HepG2 (cell line): ENCODE data around the gene VAMP2. TPM values are rescaled to one million over a fixed set of nuclear protein-coding genes. Genes with fewer than 3 reads are reported as not detected.
A peak's percentile ranks its signal among the peaks of the same experiment; 100 is the strongest.

Experiments used
- GABPA ChIP-seq, 2 experiments: IDR thresholded peaks; 2 replicates each; pipeline ENCODE4 v1.6.1; 2011 to 2016; ENCODE audit warnings: low read depth in 2 of 2, low read length in 1 of 2, missing biosample characterization in 1 of 2, missing genetic modification characterization in 1 of 2
- GABPB1 ChIP-seq: IDR thresholded peaks from 2 replicates; pipeline ENCODE4 v1.6.1; 2016; ENCODE audit warnings: mild to moderate bottlenecking, missing genetic modification reagents, moderate library complexity, missing compliant biosample characterization
- HDAC6 ChIP-seq: fragments of 200-600 bp; sonication (generic); IDR thresholded peaks from 2 replicates; pipeline ENCODE4 v1.7.0; 2017; ENCODE audit warnings: mild to moderate bottlenecking, antibody characterized with exemption, low read length, low read depth
- PCBP1 ChIP-seq: fragments of 200-400 bp; formaldehyde crosslinking; IDR thresholded peaks from 2 replicates; pipeline ENCODE4 v1.6.1; 2017; ENCODE audit warnings: mild to moderate bottlenecking, low read depth, low read length, borderline replicate concordance
- PHB2 ChIP-seq: fragments of 450-650 bp; IDR thresholded peaks from 2 replicates; pipeline ENCODE4 v1.6.1; 2018; ENCODE audit not compliant: partially characterized antibody
- SOX13 ChIP-seq, 3 experiments: fragments of 450-650 bp in 1 of 3; sonication (generic) in 1 of 3; formaldehyde crosslinking in 1 of 3; IDR thresholded peaks in 2 of 3; conservative IDR thresholded peaks in 1 of 3; 2 replicates each; pipeline versions ENCODE4 v1.5.0 to v1.6.1; 2016 to 2020; ENCODE audit warnings: antibody characterized with exemption in 1 of 3, mild to moderate bottlenecking in 1 of 3, missing compliant biosample characterization in 1 of 3, missing genetic modification reagents in 1 of 3, moderate library complexity in 1 of 3
- TBX2 ChIP-seq: sonication (generic); formaldehyde crosslinking; IDR thresholded peaks from 2 replicates; pipeline ENCODE4 v1.5.0; 2020; ENCODE audit warnings: missing genetic modification reagents, mild to moderate bottlenecking, borderline replicate concordance
- ZFX ChIP-seq: sonication (generic); formaldehyde crosslinking; IDR thresholded peaks from 2 replicates; pipeline ENCODE4 v1.4.0; 2020; ENCODE audit warnings: mild to moderate bottlenecking, low read depth, missing genetic modification reagents, moderate library complexity
- ZNF124 ChIP-seq: sonication (generic); formaldehyde crosslinking; IDR thresholded peaks from 2 replicates; pipeline ENCODE4 v1.4.0; 2020; ENCODE audit warnings: missing genetic modification reagents
- ZNF296 ChIP-seq: sonication (generic); formaldehyde crosslinking; conservative IDR thresholded peaks from 2 replicates; pipeline ENCODE4 v1.5.0; 2020; ENCODE audit warnings: mild to moderate bottlenecking, missing genetic modification reagents
- ZNF430 ChIP-seq: sonication (generic); formaldehyde crosslinking; IDR thresholded peaks from 2 replicates; pipeline ENCODE4 v1.9.0; 2021; ENCODE audit warnings: mild to moderate bottlenecking, missing genetic modification reagents
- polyA plus RNA-seq, 8 experiments: library from polyadenylated mRNA; depleted of rRNA in 3 of 8; stranded (reverse) in 7 of 8; unstranded in 1 of 8; fragments of >200 nt; fragmentation: Illumina TruSeq in 4 of 8; extraction: Trizol in 4 of 8; gene quantifications; 2 replicates each; pipeline versions ENCODE4 v1.2.1 to v1.2.3, GENCODE V29; 2011 to 2016; ENCODE audit warnings: low read depth in 4 of 8, missing spikeins in 1 of 8, mixed read lengths in 1 of 8; ENCODE audit not compliant: insufficient read depth in 1 of 8
- total RNA-seq, 5 experiments: library from RNA; depleted of rRNA; stranded (reverse); fragments of >200 nt; fragmentation: Illumina TruSeq; extraction: Trizol; gene quantifications; 2 replicates each; pipeline ENCODE4 v1.2.3, GENCODE V29; 2016; ENCODE audit warnings: low read depth in 1 of 5
- TF ChIP-seq, protein P1 (sequence below): sonication (generic); formaldehyde crosslinking; conservative IDR thresholded peaks from 2 replicates; pipeline ENCODE4 v1.8.0; 2022; ENCODE audit warnings: missing genetic modification reagents
- TF ChIP-seq, protein P2 (sequence below): sonication (generic); formaldehyde crosslinking; IDR thresholded peaks from 2 replicates; pipeline ENCODE4 v1.8.1; 2022; ENCODE audit warnings: low read depth, mild to moderate bottlenecking, missing genetic modification reagents
- TF ChIP-seq, protein P3 (sequence below): sonication (generic); formaldehyde crosslinking; IDR thresholded peaks from 2 replicates; pipeline ENCODE4 v1.4.0; 2020; ENCODE audit warnings: mild to moderate bottlenecking, missing genetic modification reagents
- TF ChIP-seq, protein P4 (sequence below): sonication (generic); formaldehyde crosslinking; IDR thresholded peaks from 2 replicates; pipeline ENCODE4 v1.5.0; 2020; ENCODE audit warnings: mild to moderate bottlenecking, missing genetic modification reagents, moderate library complexity
- TF ChIP-seq, protein P5 (sequence below): sonication (generic); formaldehyde crosslinking; IDR thresholded peaks from 2 replicates; pipeline ENCODE4 v1.5.0; 2020; ENCODE audit warnings: mild to moderate bottlenecking, missing genetic modification reagents

Gene VAMP2
- total and polyA plus RNA-seq, 2 of the 13 experiments (the other 11 are each of a cell fraction or from before 2014, with no cell fraction given) = 3.9 to 17.2 TPM

DNA sequence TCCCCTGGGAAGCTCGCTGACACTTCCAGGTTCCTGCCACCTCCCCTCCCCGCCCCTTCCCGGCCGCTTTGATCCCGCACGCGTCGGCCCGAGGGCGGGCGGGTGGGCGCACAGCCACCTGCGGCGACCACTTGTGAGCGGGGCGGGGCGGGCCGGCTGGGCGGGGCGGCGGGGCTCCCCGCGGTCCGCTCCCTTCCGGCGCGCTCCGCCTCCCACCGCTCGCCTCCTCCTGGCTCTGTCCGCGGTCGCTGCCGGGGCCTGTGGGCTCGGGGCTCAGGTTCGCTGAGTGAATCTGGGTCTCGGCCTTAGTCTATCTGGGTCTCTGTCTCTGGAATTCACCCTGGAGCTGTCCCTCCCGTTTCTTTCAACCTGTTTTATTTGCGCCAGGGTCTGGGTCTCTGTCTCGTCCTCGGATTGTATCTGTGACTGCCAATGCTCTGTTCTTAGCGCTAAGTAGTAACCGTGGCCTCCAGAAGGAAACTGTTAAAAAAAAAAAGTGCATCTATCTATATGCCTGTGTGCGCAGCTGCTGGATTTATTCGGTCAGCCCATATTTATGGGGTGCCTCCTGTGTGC is 36.2 kb downstream of the VAMP2 start (continued):
- TF ChIP-seq, protein P1, sequence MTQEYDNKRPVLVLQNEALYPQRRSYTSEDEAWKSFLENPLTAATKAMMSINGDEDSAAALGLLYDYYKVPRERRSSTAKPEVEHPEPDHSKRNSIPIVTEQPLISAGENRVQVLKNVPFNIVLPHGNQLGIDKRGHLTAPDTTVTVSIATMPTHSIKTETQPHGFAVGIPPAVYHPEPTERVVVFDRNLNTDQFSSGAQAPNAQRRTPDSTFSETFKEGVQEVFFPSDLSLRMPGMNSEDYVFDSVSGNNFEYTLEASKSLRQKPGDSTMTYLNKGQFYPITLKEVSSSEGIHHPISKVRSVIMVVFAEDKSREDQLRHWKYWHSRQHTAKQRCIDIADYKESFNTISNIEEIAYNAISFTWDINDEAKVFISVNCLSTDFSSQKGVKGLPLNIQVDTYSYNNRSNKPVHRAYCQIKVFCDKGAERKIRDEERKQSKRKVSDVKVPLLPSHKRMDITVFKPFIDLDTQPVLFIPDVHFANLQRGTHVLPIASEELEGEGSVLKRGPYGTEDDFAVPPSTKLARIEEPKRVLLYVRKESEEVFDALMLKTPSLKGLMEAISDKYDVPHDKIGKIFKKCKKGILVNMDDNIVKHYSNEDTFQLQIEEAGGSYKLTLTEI (CRISPR knock-in tag) = no peak
- TF ChIP-seq ZFX (CRISPR knock-in tag) (peak; percentile 28), GABPA (IDR thresholded peaks at IDR 0.05; ENCODE audit: low read depth, low read length) (no peak; the same call in 1 of the 2 replicates), GABPA (CRISPR knock-in tag; IDR thresholded peaks at IDR 0.05; ENCODE audit: low read depth) (no peak), SOX13 (IDR thresholded peaks at IDR 0.05) (no peak), SOX13 (CRISPR knock-in tag; conservative IDR thresholded peaks at IDR 0.05 in 1 of 2, IDR thresholded peaks at IDR 0.05 in 1 of 2) (no peak), TBX2 (CRISPR knock-in tag) (no peak), PHB2 (no peak), ZNF430 (CRISPR knock-in tag) (no peak), PCBP1 (no peak), ZNF296 (CRISPR knock-in tag) (no peak), GABPB1 (CRISPR knock-in tag) (peak; percentile 56), ZNF124 (CRISPR knock-in tag) (peak; percentile 67; the same call in 1 of the 2 replicates), HDAC6 (no peak)
- TF ChIP-seq, protein P2, sequence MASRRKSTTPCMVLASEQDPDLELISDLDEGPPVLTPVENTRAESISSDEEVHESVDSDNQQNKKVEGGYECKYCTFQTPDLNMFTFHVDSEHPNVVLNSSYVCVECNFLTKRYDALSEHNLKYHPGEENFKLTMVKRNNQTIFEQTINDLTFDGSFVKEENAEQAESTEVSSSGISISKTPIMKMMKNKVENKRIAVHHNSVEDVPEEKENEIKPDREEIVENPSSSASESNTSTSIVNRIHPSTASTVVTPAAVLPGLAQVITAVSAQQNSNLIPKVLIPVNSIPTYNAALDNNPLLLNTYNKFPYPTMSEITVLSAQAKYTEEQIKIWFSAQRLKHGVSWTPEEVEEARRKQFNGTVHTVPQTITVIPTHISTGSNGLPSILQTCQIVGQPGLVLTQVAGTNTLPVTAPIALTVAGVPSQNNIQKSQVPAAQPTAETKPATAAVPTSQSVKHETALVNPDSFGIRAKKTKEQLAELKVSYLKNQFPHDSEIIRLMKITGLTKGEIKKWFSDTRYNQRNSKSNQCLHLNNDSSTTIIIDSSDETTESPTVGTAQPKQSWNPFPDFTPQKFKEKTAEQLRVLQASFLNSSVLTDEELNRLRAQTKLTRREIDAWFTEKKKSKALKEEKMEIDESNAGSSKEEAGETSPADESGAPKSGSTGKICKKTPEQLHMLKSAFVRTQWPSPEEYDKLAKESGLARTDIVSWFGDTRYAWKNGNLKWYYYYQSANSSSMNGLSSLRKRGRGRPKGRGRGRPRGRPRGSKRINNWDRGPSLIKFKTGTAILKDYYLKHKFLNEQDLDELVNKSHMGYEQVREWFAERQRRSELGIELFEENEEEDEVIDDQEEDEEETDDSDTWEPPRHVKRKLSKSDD (CRISPR knock-in tag) = no peak
- TF ChIP-seq, protein P3, sequence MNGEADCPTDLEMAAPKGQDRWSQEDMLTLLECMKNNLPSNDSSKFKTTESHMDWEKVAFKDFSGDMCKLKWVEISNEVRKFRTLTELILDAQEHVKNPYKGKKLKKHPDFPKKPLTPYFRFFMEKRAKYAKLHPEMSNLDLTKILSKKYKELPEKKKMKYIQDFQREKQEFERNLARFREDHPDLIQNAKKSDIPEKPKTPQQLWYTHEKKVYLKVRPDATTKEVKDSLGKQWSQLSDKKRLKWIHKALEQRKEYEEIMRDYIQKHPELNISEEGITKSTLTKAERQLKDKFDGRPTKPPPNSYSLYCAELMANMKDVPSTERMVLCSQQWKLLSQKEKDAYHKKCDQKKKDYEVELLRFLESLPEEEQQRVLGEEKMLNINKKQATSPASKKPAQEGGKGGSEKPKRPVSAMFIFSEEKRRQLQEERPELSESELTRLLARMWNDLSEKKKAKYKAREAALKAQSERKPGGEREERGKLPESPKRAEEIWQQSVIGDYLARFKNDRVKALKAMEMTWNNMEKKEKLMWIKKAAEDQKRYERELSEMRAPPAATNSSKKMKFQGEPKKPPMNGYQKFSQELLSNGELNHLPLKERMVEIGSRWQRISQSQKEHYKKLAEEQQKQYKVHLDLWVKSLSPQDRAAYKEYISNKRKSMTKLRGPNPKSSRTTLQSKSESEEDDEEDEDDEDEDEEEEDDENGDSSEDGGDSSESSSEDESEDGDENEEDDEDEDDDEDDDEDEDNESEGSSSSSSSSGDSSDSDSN (CRISPR knock-in tag) = peak; percentile 41; the same call in 1 of the 2 replicates
- TF ChIP-seq, protein P4, sequence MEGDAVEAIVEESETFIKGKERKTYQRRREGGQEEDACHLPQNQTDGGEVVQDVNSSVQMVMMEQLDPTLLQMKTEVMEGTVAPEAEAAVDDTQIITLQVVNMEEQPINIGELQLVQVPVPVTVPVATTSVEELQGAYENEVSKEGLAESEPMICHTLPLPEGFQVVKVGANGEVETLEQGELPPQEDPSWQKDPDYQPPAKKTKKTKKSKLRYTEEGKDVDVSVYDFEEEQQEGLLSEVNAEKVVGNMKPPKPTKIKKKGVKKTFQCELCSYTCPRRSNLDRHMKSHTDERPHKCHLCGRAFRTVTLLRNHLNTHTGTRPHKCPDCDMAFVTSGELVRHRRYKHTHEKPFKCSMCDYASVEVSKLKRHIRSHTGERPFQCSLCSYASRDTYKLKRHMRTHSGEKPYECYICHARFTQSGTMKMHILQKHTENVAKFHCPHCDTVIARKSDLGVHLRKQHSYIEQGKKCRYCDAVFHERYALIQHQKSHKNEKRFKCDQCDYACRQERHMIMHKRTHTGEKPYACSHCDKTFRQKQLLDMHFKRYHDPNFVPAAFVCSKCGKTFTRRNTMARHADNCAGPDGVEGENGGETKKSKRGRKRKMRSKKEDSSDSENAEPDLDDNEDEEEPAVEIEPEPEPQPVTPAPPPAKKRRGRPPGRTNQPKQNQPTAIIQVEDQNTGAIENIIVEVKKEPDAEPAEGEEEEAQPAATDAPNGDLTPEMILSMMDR = no peak
- TF ChIP-seq, protein P5, sequence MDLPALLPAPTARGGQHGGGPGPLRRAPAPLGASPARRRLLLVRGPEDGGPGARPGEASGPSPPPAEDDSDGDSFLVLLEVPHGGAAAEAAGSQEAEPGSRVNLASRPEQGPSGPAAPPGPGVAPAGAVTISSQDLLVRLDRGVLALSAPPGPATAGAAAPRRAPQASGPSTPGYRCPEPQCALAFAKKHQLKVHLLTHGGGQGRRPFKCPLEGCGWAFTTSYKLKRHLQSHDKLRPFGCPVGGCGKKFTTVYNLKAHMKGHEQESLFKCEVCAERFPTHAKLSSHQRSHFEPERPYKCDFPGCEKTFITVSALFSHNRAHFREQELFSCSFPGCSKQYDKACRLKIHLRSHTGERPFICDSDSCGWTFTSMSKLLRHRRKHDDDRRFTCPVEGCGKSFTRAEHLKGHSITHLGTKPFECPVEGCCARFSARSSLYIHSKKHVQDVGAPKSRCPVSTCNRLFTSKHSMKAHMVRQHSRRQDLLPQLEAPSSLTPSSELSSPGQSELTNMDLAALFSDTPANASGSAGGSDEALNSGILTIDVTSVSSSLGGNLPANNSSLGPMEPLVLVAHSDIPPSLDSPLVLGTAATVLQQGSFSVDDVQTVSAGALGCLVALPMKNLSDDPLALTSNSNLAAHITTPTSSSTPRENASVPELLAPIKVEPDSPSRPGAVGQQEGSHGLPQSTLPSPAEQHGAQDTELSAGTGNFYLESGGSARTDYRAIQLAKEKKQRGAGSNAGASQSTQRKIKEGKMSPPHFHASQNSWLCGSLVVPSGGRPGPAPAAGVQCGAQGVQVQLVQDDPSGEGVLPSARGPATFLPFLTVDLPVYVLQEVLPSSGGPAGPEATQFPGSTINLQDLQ (CRISPR knock-in tag) = no peak
